ENCODE results near the gene CCDC187. TPM values are rescaled to one million over a fixed set of nuclear protein-coding genes. Genes with fewer than 3 reads are reported as not detected.

Gene CCDC187
- polyA plus RNA-seq, 1 donor (not counting 4 experiments of a cell fraction or from before 2014, with no cell fraction given), result 0.03 TPM

DNA sequence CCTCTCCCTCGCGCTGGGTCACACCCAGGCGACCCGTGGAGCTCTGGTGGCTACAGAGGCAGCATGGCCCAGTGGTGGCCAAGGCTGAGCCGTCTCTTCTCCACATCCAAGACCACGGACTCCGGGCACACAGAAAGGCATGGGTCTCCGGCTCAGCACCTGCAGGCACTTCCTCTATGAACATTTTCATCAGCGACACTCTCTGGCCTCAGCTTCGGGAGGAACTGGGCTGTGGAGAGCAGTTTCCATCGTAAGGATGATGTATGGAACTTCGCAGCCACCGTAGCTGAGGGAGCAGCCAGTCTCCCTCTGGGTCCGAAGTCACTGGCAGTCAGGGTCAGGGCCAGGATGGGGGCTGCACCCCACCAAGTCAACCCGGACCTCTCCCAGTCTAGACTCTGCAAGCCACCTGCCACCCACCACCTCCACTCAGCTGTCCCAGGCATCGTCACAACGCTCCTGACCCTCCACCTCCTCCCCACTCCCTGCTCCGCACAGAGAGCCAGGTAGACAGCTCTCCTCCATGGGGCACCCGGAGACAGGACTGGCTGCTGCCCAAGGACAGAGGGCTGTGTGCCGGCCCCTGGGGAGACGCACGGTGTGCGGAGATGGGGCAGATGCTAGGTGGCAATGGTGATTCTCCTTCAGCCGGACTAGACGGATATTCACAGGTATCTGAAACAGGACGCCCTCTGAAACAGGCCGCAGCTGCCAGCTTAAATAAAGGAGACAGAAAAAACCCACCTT is 68.0 kb downstream of the CCDC187 start:
- Histone ChIP-seq H3K9me1 (ENCODE audit: control insufficient read depth, extremely low read depth, insufficient read depth, low read length) (peaks cover 4% of the 10 kb centered on the region), H3K9me3 (ENCODE audit: control insufficient read depth, low read depth, low read length) (no peaks in the 10 kb centered on the region), H3K36me3 (ENCODE audit: control insufficient read depth in 2 of 2, extremely low read depth in 1 of 2, insufficient read depth in 2 of 2, low read length in 2 of 2) (peaks cover 3 to 7% of the 10 kb centered on the region in 2 experiments), H4K20me1 (ENCODE audit: control insufficient read depth, extremely low read depth, insufficient read depth, low read length) (peaks cover 28% of the 10 kb centered on the region), H3K4me2 (ENCODE audit: control insufficient read depth, extremely low read depth, insufficient read depth, low read depth, low read length) (no peak overlapping the region), H3K27ac (ENCODE audit: control insufficient read depth, insufficient read depth, low read length) (no peak overlapping the region), H3K79me2 (ENCODE audit: control insufficient read depth, insufficient read depth, low read length) (peaks cover 21% of the 10 kb centered on the region), H3K4me1 (ENCODE audit: control insufficient read depth, extremely low read depth, insufficient read depth, low read length) (peaks cover 5% of the 10 kb centered on the region), H3K27me3 (ENCODE audit: control insufficient read depth, extremely low read depth, insufficient read depth, low read length) (no peaks in the 10 kb centered on the region), H2AFZ (ENCODE audit: control insufficient read depth, low read length) (no peak overlapping the region), H3K9ac (ENCODE audit: control insufficient read depth, extremely low read depth, insufficient read depth, low read length) (no peak overlapping the region), H3K4me3 (ENCODE audit: control insufficient read depth in 2 of 3, extremely low read depth in 1 of 3, insufficient read depth in 2 of 3, low read depth in 1 of 3, low read length in 3 of 3) (no peak overlapping the region)
- no peak for DNase-seq (ENCODE audit: low read depth, low spot score)
- dilution Hi-C loops (cut with MboI; ENCODE audit: extremely low pct_ligation_motif_present, low sequenced_read_pairs), result no loop called here
- TF ChIP-seq, protein P1, sequence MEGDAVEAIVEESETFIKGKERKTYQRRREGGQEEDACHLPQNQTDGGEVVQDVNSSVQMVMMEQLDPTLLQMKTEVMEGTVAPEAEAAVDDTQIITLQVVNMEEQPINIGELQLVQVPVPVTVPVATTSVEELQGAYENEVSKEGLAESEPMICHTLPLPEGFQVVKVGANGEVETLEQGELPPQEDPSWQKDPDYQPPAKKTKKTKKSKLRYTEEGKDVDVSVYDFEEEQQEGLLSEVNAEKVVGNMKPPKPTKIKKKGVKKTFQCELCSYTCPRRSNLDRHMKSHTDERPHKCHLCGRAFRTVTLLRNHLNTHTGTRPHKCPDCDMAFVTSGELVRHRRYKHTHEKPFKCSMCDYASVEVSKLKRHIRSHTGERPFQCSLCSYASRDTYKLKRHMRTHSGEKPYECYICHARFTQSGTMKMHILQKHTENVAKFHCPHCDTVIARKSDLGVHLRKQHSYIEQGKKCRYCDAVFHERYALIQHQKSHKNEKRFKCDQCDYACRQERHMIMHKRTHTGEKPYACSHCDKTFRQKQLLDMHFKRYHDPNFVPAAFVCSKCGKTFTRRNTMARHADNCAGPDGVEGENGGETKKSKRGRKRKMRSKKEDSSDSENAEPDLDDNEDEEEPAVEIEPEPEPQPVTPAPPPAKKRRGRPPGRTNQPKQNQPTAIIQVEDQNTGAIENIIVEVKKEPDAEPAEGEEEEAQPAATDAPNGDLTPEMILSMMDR (optimal IDR thresholded peaks at IDR 0.05 in 1 of 3, IDR thresholded peaks at IDR 0.05 in 1 of 3, conservative IDR thresholded peaks at IDR 0.05 in 1 of 3; ENCODE audit: extremely low read depth in 1 of 3, insufficient read depth in 2 of 3, low read length in 3 of 3), result no peak
- no peak for TF ChIP-seq EZH2 (IDR thresholded peaks at IDR 0.05; ENCODE audit: low read length)
- FAIRE-seq, result no peak

DNA sequence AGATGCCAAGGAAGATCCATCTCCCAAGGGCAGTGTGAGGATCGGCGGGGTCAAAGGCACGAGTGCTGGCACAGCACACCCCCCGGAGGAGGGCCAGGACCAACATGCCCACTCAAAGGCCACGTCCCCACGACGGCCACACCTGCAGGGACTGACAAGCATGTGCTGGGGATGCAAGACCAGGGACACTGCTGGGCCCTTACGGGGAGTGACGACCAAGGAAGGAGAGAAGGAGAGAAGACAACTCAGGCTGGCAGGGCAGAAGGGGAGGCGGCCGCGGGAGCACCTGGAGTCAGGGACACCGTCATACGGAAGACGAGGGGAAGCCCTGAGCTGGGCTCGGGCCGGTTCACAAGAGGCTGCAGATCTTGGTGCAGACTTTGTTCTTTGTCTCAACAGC is 68.7 kb downstream of the CCDC187 start:
- Histone ChIP-seq H3K36me3 (ENCODE audit: control insufficient read depth in 2 of 2, extremely low read depth in 1 of 2, insufficient read depth in 2 of 2, low read length in 2 of 2) (peaks cover 3 to 7% of the 10 kb centered on the region in 2 experiments), H3K9me1 (ENCODE audit: control insufficient read depth, extremely low read depth, insufficient read depth, low read length) (peaks cover 4% of the 10 kb centered on the region), H3K9ac (ENCODE audit: control insufficient read depth, extremely low read depth, insufficient read depth, low read length) (no peak overlapping the region), H2AFZ (ENCODE audit: control insufficient read depth, low read length) (no peak overlapping the region), H4K20me1 (ENCODE audit: control insufficient read depth, extremely low read depth, insufficient read depth, low read length) (peaks cover 28% of the 10 kb centered on the region), H3K4me3 (ENCODE audit: control insufficient read depth in 2 of 3, extremely low read depth in 1 of 3, insufficient read depth in 2 of 3, low read depth in 1 of 3, low read length in 3 of 3) (no peak overlapping the region), H3K27ac (ENCODE audit: control insufficient read depth, insufficient read depth, low read length) (no peak overlapping the region), H3K27me3 (ENCODE audit: control insufficient read depth, extremely low read depth, insufficient read depth, low read length) (no peaks in the 10 kb centered on the region), H3K9me3 (ENCODE audit: control insufficient read depth, low read depth, low read length) (no peaks in the 10 kb centered on the region), H3K4me2 (ENCODE audit: control insufficient read depth, extremely low read depth, insufficient read depth, low read depth, low read length) (no peak overlapping the region), H3K4me1 (ENCODE audit: control insufficient read depth, extremely low read depth, insufficient read depth, low read length) (peaks cover 5% of the 10 kb centered on the region), H3K79me2 (ENCODE audit: control insufficient read depth, insufficient read depth, low read length) (peaks cover 18% of the 10 kb centered on the region)
- no peak for TF ChIP-seq EZH2 (IDR thresholded peaks at IDR 0.05; ENCODE audit: low read length)
- TF ChIP-seq, protein P1 (optimal IDR thresholded peaks at IDR 0.05 in 1 of 3, IDR thresholded peaks at IDR 0.05 in 1 of 3, conservative IDR thresholded peaks at IDR 0.05 in 1 of 3; ENCODE audit: extremely low read depth in 1 of 3, insufficient read depth in 2 of 3, low read length in 3 of 3), result no peak
- dilution Hi-C loops (cut with MboI; ENCODE audit: extremely low pct_ligation_motif_present, low sequenced_read_pairs), result no loop called here
- DNase-seq (ENCODE audit: low read depth, low spot score), result no peak
- FAIRE-seq, result no peak
